Small intestine (tissue), 7 donors: Measurements from ENCODE around the gene TH. TPM values are rescaled to one million over a fixed set of nuclear protein-coding genes. Genes with fewer than 3 reads are reported as not detected.

ENCODE experiments used
- DNase-seq, 2 donors: peaks; one replicate each; pipeline versions ENCODE4 v3.0.0 to v3.0.0-alpha.2; 2013
- FAIRE-seq: peaks from 2 replicates; lab custom pipeline; 2012; peaks lifted over from hg19 to GRCh38; lab: Jason Lieb, UNC
- H3K27ac ChIP-seq, 3 donors: one replicate each; pipeline ENCODE4 v1.5.1; 2013; ENCODE audit warnings: low read length in 2 of 3, mild to moderate bottlenecking in 2 of 3, control low read depth in 1 of 3, inconsistent platforms in 1 of 3, low read depth in 1 of 3, moderate library complexity in 1 of 3
- H3K27me3 ChIP-seq, 3 donors: one replicate each; pipeline ENCODE4 v1.6.1; 2013; ENCODE audit warnings: low read length in 3 of 3, inconsistent platforms in 1 of 3; ENCODE audit not compliant: control insufficient read depth in 3 of 3, insufficient read depth in 3 of 3
- H3K36me3 ChIP-seq, 3 donors: one replicate each; pipeline ENCODE4 v1.6.1; 2013; ENCODE audit warnings: low read length in 3 of 3, inconsistent platforms in 1 of 3, low read depth in 1 of 3, mild to moderate bottlenecking in 1 of 3, moderate library complexity in 1 of 3; ENCODE audit not compliant: control insufficient read depth in 3 of 3, insufficient read depth in 2 of 3
- H3K4me1 ChIP-seq, 3 donors: one replicate each; pipeline ENCODE4 v1.6.1; 2013; ENCODE audit warnings: low read length in 2 of 3, inconsistent platforms in 1 of 3, low read depth in 1 of 3, mild to moderate bottlenecking in 1 of 3, moderate library complexity in 1 of 3; ENCODE audit not compliant: control insufficient read depth in 3 of 3, insufficient read depth in 2 of 3
- H3K4me3 ChIP-seq, 3 donors: one replicate each; pipeline ENCODE4 v1.5.1; 2013; ENCODE audit warnings: low read length in 3 of 3, control low read depth in 1 of 3, inconsistent platforms in 1 of 3, low read depth in 1 of 3, mild to moderate bottlenecking in 1 of 3, moderate library complexity in 1 of 3
- H3K9me3 ChIP-seq, 2 donors: one replicate each; pipeline ENCODE4 v1.6.1; 2013; ENCODE audit warnings: low read depth in 1 of 2, low read length in 1 of 2; ENCODE audit not compliant: control insufficient read depth in 2 of 2, insufficient read depth in 1 of 2
- WGBS, 3 donors: extraction: QIAGEN DNeasy Blood & Tissue Kit; methylation state at CpG; one replicate each; pipeline ENCODE4 v1.1.7; 2013; 5-methylcytosine and 5-hydroxymethylcytosine counted together
- polyA plus RNA-seq, 4 donors: library from polyadenylated mRNA; stranded (reverse) in 3 of 4; unstranded in 1 of 4; fragments of 200-250 nt in 3 of 4; fragments of 120-200 nt in 1 of 4; gene quantifications; one replicate each; pipeline versions ENCODE4 v1.2.1 to v1.2.3, GENCODE V29; 2013
- donor health status: healthy with polysubstance abuse.
- donor health status: control.
- donor health status: control.
- donor health status: Bipolar disorder and iron deficiency.
- donor health status: healthy.

The TH gene
- polyA plus RNA-seq, 4 donors = 0.10 to 1.7 TPM; not detected in 2

DNA sequence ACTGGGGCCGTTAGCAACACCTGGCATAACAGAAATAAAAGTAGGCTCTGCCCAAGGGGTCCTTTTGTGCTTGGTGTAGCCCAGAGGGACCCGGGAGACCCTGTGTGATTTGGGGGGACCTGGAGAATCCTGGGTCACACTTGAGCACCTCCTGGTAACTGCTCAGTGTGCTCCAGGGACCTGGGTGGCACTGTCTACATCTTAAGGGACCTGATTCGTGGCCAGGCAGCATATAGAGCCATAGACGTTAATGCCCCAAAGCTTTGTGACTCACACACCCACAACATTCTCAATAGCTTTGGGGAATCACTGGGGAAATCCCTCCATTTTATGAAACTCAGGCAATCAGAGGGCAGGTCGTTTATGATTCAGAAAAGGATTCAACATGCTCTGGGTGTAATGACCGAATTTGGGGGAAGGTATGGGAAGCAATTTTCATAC lies 28.8 kb downstream of the TH start:
- Histone ChIP-seq H3K36me3 (no peaks in the 10 kb centered on the region), H3K4me3 (no peak overlapping the region), H3K9me3 (no peaks in the 10 kb centered on the region), H3K27ac (no peak overlapping the region), H3K27me3 (peaks cover 44 to 87% (median 53%) of the 10 kb centered on the region in 3 donors), H3K4me1 (peaks cover 0 to 3% (median 0%) of the 10 kb centered on the region in 3 donors)
- FAIRE-seq = no peak
- DNase-seq = no peak
- WGBS, 3 donors = 1 to 16% (median 5%) methylated on average over 6 of the region's 6 CpGs

DNA sequence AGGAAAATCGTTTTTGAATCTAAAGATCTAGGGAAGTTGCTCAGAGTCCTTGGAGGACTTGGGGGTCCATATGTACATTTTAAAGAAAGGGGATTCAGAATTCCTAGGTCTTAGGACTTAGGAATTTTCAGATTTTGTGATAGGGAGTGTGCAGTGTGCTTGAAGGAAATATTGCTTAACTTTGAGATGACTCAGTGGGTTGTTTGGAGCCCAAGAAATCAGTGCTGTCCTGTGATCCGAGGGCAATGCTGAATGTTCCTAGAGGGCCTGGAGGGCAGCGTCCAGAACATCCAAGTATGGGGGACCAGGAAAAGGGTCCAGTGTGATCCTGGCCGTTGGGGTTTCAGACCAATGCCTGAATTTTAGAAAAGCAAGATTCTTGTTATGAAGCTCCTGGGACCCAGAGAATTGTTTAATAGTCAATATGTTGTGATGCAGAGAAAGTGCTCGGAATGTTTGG lies 29.3 kb downstream of the TH start:
- no peak for DNase-seq
- H3K27ac ChIP-seq = no peak overlapping the region
- no peaks in the 10 kb centered on the region for H3K9me3 ChIP-seq
- H3K4me1 ChIP-seq = peaks cover 0 to 3% (median 0%) of the 10 kb centered on the region in 3 donors
- WGBS, 3 donors = 5 to 19% (median 8%) methylated on average over 5 of the region's 5 CpGs
- H3K4me3 ChIP-seq = no peak overlapping the region
- H3K36me3 ChIP-seq = peaks cover 0 to 2% (median 0%) of the 10 kb centered on the region in 3 donors
- no peak for FAIRE-seq
- peaks cover 43 to 87% (median 54%) of the 10 kb centered on the region in 3 donors for H3K27me3 ChIP-seq

DNA sequence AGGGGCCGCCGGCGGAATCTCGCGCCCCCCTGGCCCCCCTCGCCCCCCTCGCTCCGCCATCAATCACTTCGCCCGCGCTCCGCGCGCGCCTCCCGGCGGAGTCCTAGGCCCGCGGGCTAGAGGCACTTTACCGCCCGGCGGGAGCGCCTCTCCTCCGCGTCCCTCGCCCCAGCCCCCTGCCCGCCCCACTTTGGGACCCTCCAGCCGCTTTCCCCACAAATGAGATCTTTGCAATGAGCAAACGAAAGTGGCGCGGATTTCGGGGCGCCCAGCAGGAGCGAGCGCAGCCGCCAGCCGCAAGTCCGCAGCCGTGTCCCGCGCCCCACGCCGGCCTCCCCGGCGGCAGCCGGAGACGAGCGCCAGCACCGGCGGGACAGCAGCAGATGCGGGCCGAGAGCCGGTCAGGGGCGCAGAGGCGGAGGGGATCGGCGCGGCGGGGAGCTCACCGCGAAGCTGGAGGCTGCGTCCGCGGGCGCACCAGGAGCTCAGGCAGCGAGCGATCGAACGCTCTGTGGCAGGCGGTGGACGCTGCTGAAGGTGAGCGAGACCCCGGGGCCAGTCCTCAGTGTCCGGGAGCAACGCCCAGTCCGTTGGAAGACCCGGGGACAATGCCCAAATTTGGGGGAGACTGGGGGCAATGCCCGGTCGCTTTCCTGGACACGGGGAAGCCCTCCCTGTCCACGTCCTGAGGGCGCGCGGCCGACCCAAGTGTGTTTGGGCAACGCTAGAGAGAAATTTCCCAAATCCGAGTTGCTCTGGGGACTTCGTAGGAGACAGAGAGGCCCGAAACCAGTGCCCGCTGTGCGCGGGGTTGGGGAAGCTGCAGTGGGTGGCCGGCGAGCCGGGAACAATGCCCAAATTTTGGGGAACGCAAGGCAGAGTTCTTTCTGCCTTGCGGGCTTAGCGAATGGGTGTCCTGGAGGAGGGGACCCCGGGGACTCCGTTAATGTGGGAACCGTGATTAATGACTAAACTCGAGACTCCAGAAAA lies 30.9 kb downstream of the TH start:
- H3K36me3 ChIP-seq = peaks cover 0 to 8% (median 0%) of the 10 kb centered on the region in 3 donors
- no peak for FAIRE-seq
- H3K9me3 ChIP-seq = no peaks in the 10 kb centered on the region
- H3K4me1 ChIP-seq = peaks cover 0 to 3% (median 0%) of the 10 kb centered on the region in 3 donors
- peaks cover 44 to 87% (median 49%) of the 10 kb centered on the region in 3 donors for H3K27me3 ChIP-seq
- peak in 1 of 2 donors; percentile 53 for DNase-seq
- H3K4me3 ChIP-seq = peak overlapping the region in 1 of 3 donors; percentile 35
- no peak overlapping the region for H3K27ac ChIP-seq
- 6 to 11% (median 7%) methylated on average over 83 to 102 of the region's 102 CpGs for WGBS, 3 donors

DNA sequence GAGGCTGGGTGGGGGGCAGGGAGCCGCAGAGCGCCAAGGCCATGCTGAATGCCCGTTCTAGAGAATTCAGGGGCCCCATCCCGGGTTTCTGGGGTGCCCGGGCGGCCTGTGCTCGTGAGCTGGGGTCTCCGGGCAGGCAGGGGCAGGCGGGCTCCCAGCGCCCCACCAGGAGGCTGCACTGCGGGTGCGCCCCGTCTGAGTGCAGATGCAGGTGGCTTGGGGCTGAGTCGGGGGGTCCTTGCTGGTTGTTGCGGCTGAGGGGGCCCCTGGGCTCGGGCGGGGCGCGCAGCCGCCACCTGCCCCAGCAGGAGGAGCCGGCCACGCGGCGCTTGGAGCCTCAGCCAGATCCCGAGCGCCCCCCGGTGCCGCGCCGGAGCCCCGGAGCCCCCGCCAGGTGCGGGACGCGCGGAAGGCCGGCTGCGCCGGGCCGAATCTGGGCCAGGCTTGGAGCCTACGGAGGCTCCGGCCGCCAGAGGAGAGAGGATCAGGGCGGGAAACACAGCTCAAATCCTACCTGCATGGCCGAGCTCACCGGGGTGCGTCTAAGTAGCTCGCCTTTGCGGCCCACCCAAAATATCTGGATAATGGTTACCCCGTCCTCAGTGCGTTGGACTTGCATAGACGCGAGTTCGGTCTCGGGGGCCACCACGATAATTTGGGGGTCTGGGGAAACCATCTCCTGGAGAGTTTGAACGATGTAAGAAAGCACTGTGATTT lies 31.8 kb downstream of the TH start:
- Histone ChIP-seq H3K4me3 (peak overlapping the region in 1 of 3 donors; percentile 35), H3K36me3 (peaks cover 0 to 15% (median 0%) of the 10 kb centered on the region in 3 donors), H3K9me3 (no peaks in the 10 kb centered on the region), H3K27ac (no peak overlapping the region), H3K27me3 (peaks cover 43 to 86% (median 44%) of the 10 kb centered on the region in 3 donors), H3K4me1 (peaks cover 0 to 7% (median 0%) of the 10 kb centered on the region in 3 donors)
- FAIRE-seq = no peak
- DNase-seq = peak in 1 of 2 donors; percentile 61
- WGBS, 3 donors = 3 to 5% (median 5%) methylated on average over 41 to 57 of the region's 57 CpGs

DNA sequence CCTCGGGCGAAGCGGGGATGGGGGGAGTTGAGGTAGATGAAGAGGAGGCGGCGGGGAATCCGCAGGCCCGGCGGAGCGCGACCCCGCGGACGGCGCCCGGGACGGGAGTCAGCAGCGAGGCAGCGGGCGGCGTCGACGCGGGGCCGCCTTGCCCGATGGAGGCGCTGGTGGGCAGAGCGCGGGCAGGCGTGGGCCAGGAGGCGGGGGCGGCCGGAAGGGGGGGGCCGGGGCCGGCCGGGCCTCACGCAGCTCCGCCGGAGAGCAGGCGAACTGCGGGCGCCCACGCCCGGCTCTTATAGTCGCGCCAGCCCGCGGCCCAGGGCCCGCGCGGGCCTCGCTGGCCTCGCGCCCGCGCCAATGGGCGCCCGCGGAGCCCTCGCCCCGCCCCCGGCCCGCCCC lies 32.5 kb downstream of the TH start, which contains the start of gene IGF2:
Gene IGF2 (minus strand): TSS at position 267 of the 399 bp plus-strand sequence. CDS start 3,866 bp downstream, outside the sequence.
- peak in 1 of 2 donors; percentile 60 for DNase-seq
- H3K9me3 ChIP-seq = no peaks in the 10 kb centered on the region
- 0 to 1% (median 0%) methylated on average over 3 to 62 of the region's 62 CpGs for WGBS, 3 donors
- peaks cover 0 to 21% (median 0%) of the 10 kb centered on the region in 3 donors for H3K36me3 ChIP-seq
- H3K27ac ChIP-seq = peak within 1 kb of the TSS in 1 of 3 donors; percentile 69
- peaks cover 0 to 5% (median 0%) of the 10 kb centered on the region in 3 donors for H3K4me1 ChIP-seq
- peaks cover 42 to 85% (median 42%) of the 10 kb centered on the region in 3 donors for H3K27me3 ChIP-seq
- H3K4me3 ChIP-seq = peak within 1 kb of the TSS; percentile 11 to 58 (median 27)
- no peak for FAIRE-seq

DNA sequence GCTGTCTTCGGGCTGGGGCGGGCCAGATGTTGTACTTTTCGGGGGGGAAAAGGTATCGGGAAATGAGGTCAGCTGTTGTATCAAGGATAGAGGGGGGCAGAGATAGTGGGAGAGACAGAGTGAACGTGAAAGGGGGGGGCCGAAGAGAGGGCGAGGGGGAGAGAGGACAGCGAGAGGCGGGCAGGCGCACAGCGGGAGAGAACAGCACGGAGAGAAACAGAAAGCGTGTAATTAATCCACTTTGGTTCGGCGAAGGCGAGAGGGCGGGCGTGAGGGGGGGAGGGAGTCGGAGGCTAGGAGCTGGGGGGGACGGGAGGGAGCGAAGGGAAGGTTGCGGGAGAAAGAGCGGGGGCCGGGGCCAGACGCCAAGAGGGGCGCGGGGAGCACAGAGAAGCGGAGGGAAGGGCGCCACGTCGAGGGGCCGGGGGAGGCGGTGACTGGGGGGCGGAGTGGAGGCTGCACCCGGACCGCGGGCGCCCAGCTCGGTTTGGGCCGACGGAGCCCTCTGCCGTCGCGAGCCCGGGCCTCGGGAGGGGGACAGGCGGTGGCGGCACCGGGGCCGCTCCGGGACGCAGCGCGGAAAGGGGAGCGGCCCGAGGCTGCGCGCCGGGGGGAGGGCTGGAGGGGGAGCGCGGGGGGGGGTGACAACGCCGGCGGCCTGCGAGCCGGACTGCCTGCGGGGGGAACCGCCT lies 33.0 kb downstream of the TH start:
- FAIRE-seq (no peak), DNase-seq (peak in 1 of 2 donors; percentile 50)
- H3K4me1 ChIP-seq = peaks cover 0 to 9% (median 0%) of the 10 kb centered on the region in 3 donors
- H3K4me3 ChIP-seq = peak overlapping the region; percentile 11 to 58 (median 27)
- WGBS, 3 donors = 2 to 4% (median 3%) methylated on average over 19 to 68 of the region's 68 CpGs
- no peaks in the 10 kb centered on the region for H3K9me3 ChIP-seq
- H3K36me3 ChIP-seq = peaks cover 0 to 25% (median 0%) of the 10 kb centered on the region in 3 donors
- H3K27me3 ChIP-seq = peaks cover 38 to 85% (median 39%) of the 10 kb centered on the region in 3 donors
- H3K27ac ChIP-seq = peak overlapping the region in 1 of 3 donors; percentile 69

DNA sequence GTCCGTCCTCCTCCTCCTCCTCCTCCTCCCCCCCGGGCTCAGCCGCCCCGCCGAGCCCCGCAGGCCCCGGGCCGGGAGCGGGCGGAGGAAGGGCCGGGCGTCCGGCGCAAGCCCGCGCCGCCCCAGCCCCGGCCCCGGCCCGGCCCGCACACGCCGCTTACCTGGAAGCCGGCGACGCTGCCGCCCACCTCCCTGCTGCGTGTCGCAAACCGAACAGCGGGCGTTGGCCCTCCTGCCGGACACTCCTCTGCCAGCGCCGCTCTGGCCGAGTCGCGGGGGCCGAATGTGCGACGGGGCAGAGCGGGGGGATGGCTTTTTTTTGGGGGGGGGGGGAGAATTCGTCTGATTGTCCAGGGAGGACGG lies 33.6 kb downstream of the TH start:
- H3K27ac ChIP-seq = peak overlapping the region in 1 of 3 donors; percentile 69

More for the DNA sequence above, 33.6 kb downstream of the TH start:
- H3K9me3 ChIP-seq = no peaks in the 10 kb centered on the region
- H3K4me1 ChIP-seq = peaks cover 0 to 11% (median 0%) of the 10 kb centered on the region in 3 donors
- FAIRE-seq = no peak
- WGBS, 3 donors = 1 to 3% (median 2%) methylated on average over 21 to 44 of the region's 44 CpGs
- H3K4me3 ChIP-seq = peak overlapping the region; percentile 11 to 58 (median 12)
- peaks cover 0 to 30% (median 0%) of the 10 kb centered on the region in 3 donors for H3K36me3 ChIP-seq
- DNase-seq = peak in 1 of 2 donors; percentile 34
- H3K27me3 ChIP-seq = peaks cover 36 to 84% (median 38%) of the 10 kb centered on the region in 3 donors
